IMR-90 (cell line): Measurements from ENCODE around the gene PTX4. TPM values are rescaled to one million over a fixed set of nuclear protein-coding genes. Genes with fewer than 3 reads are reported as not detected.

Experiments
- ATAC-seq: fragments of 200-7000 bp; cut with Tn5 transposase; 2 replicates; pipeline ENCODE4 v1.9.1; 2020; ENCODE audit warnings: low read depth, mild to moderate bottlenecking, moderate library complexity
- BruUV-seq: library from RNA; stranded (reverse); fragments of 400-500 nt; replicated peaks from 2 replicates; lab custom pipeline; 2021; lab: Mats Ljungman, UMichigan
- CTCF ChIA-PET: fragments of 300-600 bp; formaldehyde crosslinking; extraction: SDS; loops from one replicate; lab custom pipeline; 2021; ENCODE audit warnings: antibody characterized with exemption; lab: Yijun Ruan, JAX
- POLR2A ChIA-PET: fragments of 300-600 bp; sonication (Branson Sonifier 250); formaldehyde crosslinking; loops from one replicate; lab custom pipeline; 2022; ENCODE audit warnings: antibody characterized with exemption; ENCODE audit not compliant: unreplicated experiment; lab: Charles Lee
- DNase-seq: peaks from one replicate; pipeline ENCODE4 v3.0.0; 2013
- H2AFZ ChIP-seq: replicated peaks from 2 replicates; pipeline ENCODE3; 2013; ENCODE audit warnings: low read length, mild to moderate bottlenecking; ENCODE audit not compliant: poor library complexity
- H2AK5ac ChIP-seq: 2 replicates; pipeline ENCODE4 v1.6.1; 2013; ENCODE audit warnings: low read depth, low read length, inconsistent platforms
- H2AK9ac ChIP-seq: replicated peaks from 2 replicates; pipeline ENCODE3; 2013; ENCODE audit warnings: mild to moderate bottlenecking, low read depth, low read length, moderate library complexity; ENCODE audit not compliant: poor library complexity
- H2BK120ac ChIP-seq: 2 replicates; pipeline ENCODE4 v1.6.1; 2013; ENCODE audit warnings: low read depth, low read length, inconsistent platforms
- H2BK15ac ChIP-seq: 3 replicates; pipeline ENCODE4 v1.6.1; 2013; ENCODE audit warnings: low read depth, low read length, inconsistent platforms
- H2BK20ac ChIP-seq: 2 replicates; pipeline ENCODE4 v1.6.1; 2013; ENCODE audit warnings: low read depth, mild to moderate bottlenecking, inconsistent platforms, low read length, moderate library complexity
- H2BK5ac ChIP-seq: 2 replicates; pipeline ENCODE4 v1.6.1; 2013; ENCODE audit warnings: mild to moderate bottlenecking, low read depth, low read length, inconsistent platforms; ENCODE audit not compliant: poor library complexity, severe bottlenecking
- H3K14ac ChIP-seq: replicated peaks from 2 replicates; pipeline ENCODE4 v1.6.1; 2013; ENCODE audit warnings: low read depth, low read length, inconsistent platforms
- H3K18ac ChIP-seq: 2 replicates; pipeline ENCODE4 v1.6.1; 2013; ENCODE audit warnings: low read depth, low read length, control low read depth
- H3K23ac ChIP-seq: 2 replicates; pipeline ENCODE4 v1.6.1; 2013; ENCODE audit warnings: low read depth, low read length, inconsistent platforms
- H3K27ac ChIP-seq: 2 replicates; pipeline ENCODE4 v1.5.1; 2013; ENCODE audit warnings: mild to moderate bottlenecking, control low read depth, low read length; ENCODE audit not compliant: insufficient read depth
- H3K27me3 ChIP-seq: 2 replicates; pipeline ENCODE4 v1.6.1; 2013; ENCODE audit warnings: low read length; ENCODE audit not compliant: control insufficient read depth, insufficient read depth
- H3K36me3 ChIP-seq: 2 replicates; pipeline ENCODE4 v1.6.1; 2013; ENCODE audit warnings: low read length, mixed read lengths; ENCODE audit not compliant: control insufficient read depth, insufficient read depth
- H3K4ac ChIP-seq: 2 replicates; pipeline ENCODE4 v1.6.1; 2013; ENCODE audit warnings: low read depth, low read length, inconsistent platforms
- H3K4me1 ChIP-seq: 2 replicates; pipeline ENCODE4 v1.6.1; 2013; ENCODE audit warnings: low read length, mixed read lengths; ENCODE audit not compliant: control insufficient read depth, insufficient read depth
- H3K4me2 ChIP-seq: 2 replicates; pipeline ENCODE4 v1.6.1; 2013; ENCODE audit warnings: low read depth, mild to moderate bottlenecking, control low read depth, low read length, moderate library complexity
- H3K4me3 ChIP-seq: 2 replicates; pipeline ENCODE4 v1.5.1; 2013; ENCODE audit warnings: low read depth, mild to moderate bottlenecking, control low read depth, low read length, moderate library complexity; ENCODE audit not compliant: insufficient read depth
- H3K56ac ChIP-seq: 2 replicates; pipeline ENCODE4 v1.6.1; 2013; ENCODE audit warnings: low read length, inconsistent platforms; ENCODE audit not compliant: insufficient read depth; ENCODE audit errors: extremely low read depth
- H3K79me1 ChIP-seq, 2 experiments: 2 replicates each; pipeline ENCODE4 v1.6.1; 2013; ENCODE audit warnings: low read length in 2 of 2, inconsistent platforms in 1 of 2, low read depth in 1 of 2
- H3K9ac ChIP-seq: 2 replicates; pipeline ENCODE4 v1.6.1; 2013; ENCODE audit warnings: low read depth, low read length, control low read depth
- H3K9me1 ChIP-seq: 2 replicates; pipeline ENCODE4 v1.6.1; 2013; ENCODE audit warnings: low read length, inconsistent platforms; ENCODE audit not compliant: insufficient read depth
- H3K9me3 ChIP-seq: 2 replicates; pipeline ENCODE4 v1.6.1; 2013; ENCODE audit warnings: low read length; ENCODE audit not compliant: control insufficient read depth, insufficient read depth
- H4K20me1 ChIP-seq: 2 replicates; pipeline ENCODE4 v1.6.1; 2013; ENCODE audit warnings: low read length, inconsistent platforms; ENCODE audit not compliant: insufficient read depth
- H4K5ac ChIP-seq: 2 replicates; pipeline ENCODE4 v1.6.1; 2013; ENCODE audit warnings: mild to moderate bottlenecking, low read depth, low read length, control low read depth
- H4K8ac ChIP-seq, 2 experiments: 2 replicates each; pipeline ENCODE4 v1.6.1; 2013; ENCODE audit warnings: low read depth in 2 of 2, low read length in 2 of 2, control low read depth in 1 of 2, inconsistent platforms in 1 of 2
- H4K91ac ChIP-seq: 2 replicates; pipeline ENCODE4 v1.6.1; 2013; ENCODE audit warnings: low read depth, low read length, inconsistent platforms; ENCODE audit not compliant: insufficient read depth
- BHLHE40 ChIP-seq: fragments of 150-350 bp; IDR thresholded peaks from 2 replicates; pipeline ENCODE4 v1.6.1; 2016; ENCODE audit warnings: mild to moderate bottlenecking, low read depth, low read length
- CEBPB ChIP-seq: IDR thresholded peaks from 2 replicates; pipeline ENCODE4 v1.6.1; 2012; ENCODE audit warnings: low read depth, low read length, improper control_type of control experiment
- CHD1 ChIP-seq: IDR thresholded peaks from 2 replicates; pipeline ENCODE4 v1.6.1; 2012; ENCODE audit warnings: low read depth, low read length, improper control_type of control experiment
- FOS ChIP-seq: fragments of 150-350 bp; IDR thresholded peaks from 2 replicates; pipeline ENCODE4 v1.6.1; 2016; ENCODE audit warnings: low read depth, low read length
- MAFK ChIP-seq: IDR thresholded peaks from 2 replicates; pipeline ENCODE4 v1.6.1; 2012; ENCODE audit warnings: low read depth, low read length, improper control_type of control experiment
- MAZ ChIP-seq: IDR thresholded peaks from 2 replicates; pipeline ENCODE4 v1.6.1; 2012; ENCODE audit warnings: low read depth, mild to moderate bottlenecking, low read length, improper control_type of control experiment, moderate library complexity, borderline replicate concordance
- MXI1 ChIP-seq: IDR thresholded peaks from 2 replicates; pipeline ENCODE4 v1.6.1; 2012; ENCODE audit warnings: low read depth, mild to moderate bottlenecking, low read length, moderate library complexity, borderline replicate concordance
- NFE2L2 ChIP-seq: fragments of 150-350 bp; IDR thresholded peaks from 2 replicates; pipeline ENCODE4 v1.6.1; 2016; ENCODE audit warnings: low read depth, mild to moderate bottlenecking, low read length
- POLR2A ChIP-seq: IDR thresholded peaks from 2 replicates; pipeline ENCODE4 v1.6.1; 2012; ENCODE audit warnings: mild to moderate bottlenecking, low read depth, low read length
- RAD21 ChIP-seq: IDR thresholded peaks from 2 replicates; pipeline ENCODE4 v1.6.1; 2012; ENCODE audit warnings: low read length, improper control_type of control experiment
- RCOR1 ChIP-seq: IDR thresholded peaks from 2 replicates; pipeline ENCODE4 v1.6.1; 2012; ENCODE audit warnings: mild to moderate bottlenecking, low read length, improper control_type of control experiment; ENCODE audit not compliant: insufficient replicate concordance
- RFX5 ChIP-seq: IDR thresholded peaks from 2 replicates; pipeline ENCODE4 v1.8.0; 2012; ENCODE audit warnings: low read depth, mild to moderate bottlenecking, low read length, moderate library complexity
- SMC3 ChIP-seq: fragments of 150-350 bp; IDR thresholded peaks from 2 replicates; pipeline ENCODE4 v1.6.1; 2016; ENCODE audit warnings: low read depth, mild to moderate bottlenecking, antibody characterized with exemption, low read length, moderate library complexity
- WGBS, 2 experiments: methylation state at CpG; one replicate each; pipeline versions ENCODE4 v1.1.5 to v1.1.7; 2013; ENCODE audit warnings: missing lambda C conversion rate in 2 of 2; ENCODE audit not compliant: insufficient read length in 1 of 2; ENCODE audit errors: extremely low coverage in 2 of 2; 5-methylcytosine and 5-hydroxymethylcytosine counted together
- dilution Hi-C: fragments of 300-500 bp; cut with HindIII; formaldehyde crosslinking; loops from one replicate; pipeline ENCODE4 v1.14.3; 2018; ENCODE audit warnings: low sequenced_read_pairs; ENCODE audit not compliant: unreplicated experiment
- in situ Hi-C: fragments of 300-500 bp; cut with MboI; formaldehyde crosslinking; loops from 3 replicates; pipeline ENCODE4 v1.14.3; 2019; ENCODE audit warnings: low sequenced_read_pairs, inconsistent platforms, mixed read lengths
- intact Hi-C: fragments of 100-400 bp; cut with micrococcal nuclease; formaldehyde crosslinking; loops from 2 replicates; pipeline ENCODE4 v1.10.0; 2022
- polyA plus RNA-seq, 3 experiments: library from polyadenylated mRNA; depleted of rRNA; stranded (reverse); fragments of >200 nt; gene quantifications; 2 replicates each; pipeline ENCODE4 v1.2.3, GENCODE V29; 2012; ENCODE audit warnings: low replicate concordance in 1 of 3
- total RNA-seq: library from RNA; depleted of rRNA; stranded (reverse); fragments of >200 nt; gene quantifications from 2 replicates; pipeline ENCODE4 v1.2.3, GENCODE V29; 2012
- TF ChIP-seq, protein P1 (sequence below): fragments of 150-350 bp; IDR thresholded peaks from 2 replicates; pipeline ENCODE4 v1.6.1; 2016; ENCODE audit warnings: low read depth, mild to moderate bottlenecking, low read length, moderate library complexity, borderline replicate concordance
- TF ChIP-seq, protein P2 (sequence below): conservative IDR thresholded peaks from 2 replicates; pipeline ENCODE4 v1.5.1; 2012; ENCODE audit warnings: mild to moderate bottlenecking, low read depth, low read length, improper control_type of control experiment
- TF ChIP-seq, protein P3 (sequence below): fragments of 150-350 bp; IDR thresholded peaks from 2 replicates; pipeline ENCODE4 v1.6.1; 2017; ENCODE audit warnings: mild to moderate bottlenecking, antibody characterized with exemption, low read length, low read depth

PTX4 gene
- total and polyA plus RNA-seq, 2 of the 4 experiments (the other 2 are of a cell fraction), result 0.07 TPM; not detected in 1

DNA sequence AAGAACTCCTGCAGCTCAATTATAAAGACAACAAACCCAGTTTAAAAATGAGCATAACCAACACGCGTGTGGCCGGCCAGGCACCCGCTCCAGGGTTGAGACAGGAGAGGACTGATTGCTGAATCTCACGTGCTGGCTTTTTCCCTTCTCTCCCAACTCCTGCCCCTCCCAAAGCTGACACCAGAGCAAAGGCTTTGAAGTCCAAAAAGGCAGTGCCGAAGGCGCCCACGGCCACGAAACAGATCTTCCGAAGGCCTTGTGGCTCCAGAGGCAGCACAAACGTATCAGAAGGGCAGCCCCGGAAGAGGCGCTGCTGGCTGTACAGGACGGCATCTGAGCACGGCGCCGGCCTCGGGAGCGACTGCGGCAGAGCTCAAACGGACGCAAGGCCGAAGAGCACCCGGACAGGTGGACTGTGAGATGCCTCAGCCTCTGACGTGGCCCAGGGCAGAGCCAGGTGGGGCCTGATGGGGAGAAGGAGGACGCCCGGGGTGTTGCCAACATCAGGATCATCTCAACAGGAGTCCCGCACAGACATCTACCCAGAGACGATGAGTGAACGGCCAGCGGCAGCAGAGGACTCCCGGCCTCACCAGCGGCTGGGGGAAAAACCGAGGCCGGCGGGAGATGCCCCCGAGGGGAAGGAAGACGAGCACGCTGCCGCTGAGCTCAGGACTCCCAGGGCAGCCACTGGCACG lies 24.4 kb downstream of the PTX4 start:
- intact Hi-C loops (no loop called here), in situ Hi-C loops (no loop called here), dilution Hi-C loops (no loop called here)
- Histone ChIP-seq H2AK9ac (no peak overlapping the region), H4K20me1 (peaks cover 22% of the 10 kb centered on the region), H3K36me3 (peaks cover 29% of the 10 kb centered on the region), H3K9me3 (no peaks in the 10 kb centered on the region), H2BK20ac (no peak overlapping the region), H3K23ac (no peak overlapping the region), H3K4me1 (no peaks in the 10 kb centered on the region), H3K79me1 (peaks cover 9 to 32% of the 10 kb centered on the region in 2 experiments; a peak in 3 of 4 replicates), H3K9ac (no peak overlapping the region), H3K56ac (no peak overlapping the region), H3K18ac (no peak overlapping the region), H3K4me3 (no peak overlapping the region), H3K4ac (no peak overlapping the region), H2BK120ac (no peak overlapping the region), H2BK5ac (no peak overlapping the region), H2AFZ (no peak overlapping the region), H3K27ac (no peak overlapping the region), H3K14ac (no peak overlapping the region), H4K8ac (no peak overlapping the region), H2AK5ac (no peak overlapping the region; the same call in 1 of the 2 replicates), H2BK15ac (no peak overlapping the region), H3K9me1 (peaks cover 5% of the 10 kb centered on the region; the same call in 1 of the 2 replicates), H3K27me3 (no peaks in the 10 kb centered on the region), H3K4me2 (no peak overlapping the region), H4K91ac (no peak overlapping the region), H4K5ac (no peak overlapping the region)
- DNase-seq (no peak), ATAC-seq (no peak)
- TF ChIP-seq BHLHE40 (no peak), SMC3 (no peak), POLR2A (no peak), CEBPB (no peak), MAFK (no peak), CHD1 (no peak), RAD21 (no peak), NFE2L2 (no peak), MAZ (no peak), RCOR1 (no peak), FOS (no peak), RFX5 (no peak), MXI1 (no peak)
- TF ChIP-seq, protein P1, sequence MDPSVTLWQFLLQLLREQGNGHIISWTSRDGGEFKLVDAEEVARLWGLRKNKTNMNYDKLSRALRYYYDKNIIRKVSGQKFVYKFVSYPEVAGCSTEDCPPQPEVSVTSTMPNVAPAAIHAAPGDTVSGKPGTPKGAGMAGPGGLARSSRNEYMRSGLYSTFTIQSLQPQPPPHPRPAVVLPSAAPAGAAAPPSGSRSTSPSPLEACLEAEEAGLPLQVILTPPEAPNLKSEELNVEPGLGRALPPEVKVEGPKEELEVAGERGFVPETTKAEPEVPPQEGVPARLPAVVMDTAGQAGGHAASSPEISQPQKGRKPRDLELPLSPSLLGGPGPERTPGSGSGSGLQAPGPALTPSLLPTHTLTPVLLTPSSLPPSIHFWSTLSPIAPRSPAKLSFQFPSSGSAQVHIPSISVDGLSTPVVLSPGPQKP, result no peak
- TF ChIP-seq, protein P2, sequence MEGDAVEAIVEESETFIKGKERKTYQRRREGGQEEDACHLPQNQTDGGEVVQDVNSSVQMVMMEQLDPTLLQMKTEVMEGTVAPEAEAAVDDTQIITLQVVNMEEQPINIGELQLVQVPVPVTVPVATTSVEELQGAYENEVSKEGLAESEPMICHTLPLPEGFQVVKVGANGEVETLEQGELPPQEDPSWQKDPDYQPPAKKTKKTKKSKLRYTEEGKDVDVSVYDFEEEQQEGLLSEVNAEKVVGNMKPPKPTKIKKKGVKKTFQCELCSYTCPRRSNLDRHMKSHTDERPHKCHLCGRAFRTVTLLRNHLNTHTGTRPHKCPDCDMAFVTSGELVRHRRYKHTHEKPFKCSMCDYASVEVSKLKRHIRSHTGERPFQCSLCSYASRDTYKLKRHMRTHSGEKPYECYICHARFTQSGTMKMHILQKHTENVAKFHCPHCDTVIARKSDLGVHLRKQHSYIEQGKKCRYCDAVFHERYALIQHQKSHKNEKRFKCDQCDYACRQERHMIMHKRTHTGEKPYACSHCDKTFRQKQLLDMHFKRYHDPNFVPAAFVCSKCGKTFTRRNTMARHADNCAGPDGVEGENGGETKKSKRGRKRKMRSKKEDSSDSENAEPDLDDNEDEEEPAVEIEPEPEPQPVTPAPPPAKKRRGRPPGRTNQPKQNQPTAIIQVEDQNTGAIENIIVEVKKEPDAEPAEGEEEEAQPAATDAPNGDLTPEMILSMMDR, result no peak
- TF ChIP-seq, protein P3, sequence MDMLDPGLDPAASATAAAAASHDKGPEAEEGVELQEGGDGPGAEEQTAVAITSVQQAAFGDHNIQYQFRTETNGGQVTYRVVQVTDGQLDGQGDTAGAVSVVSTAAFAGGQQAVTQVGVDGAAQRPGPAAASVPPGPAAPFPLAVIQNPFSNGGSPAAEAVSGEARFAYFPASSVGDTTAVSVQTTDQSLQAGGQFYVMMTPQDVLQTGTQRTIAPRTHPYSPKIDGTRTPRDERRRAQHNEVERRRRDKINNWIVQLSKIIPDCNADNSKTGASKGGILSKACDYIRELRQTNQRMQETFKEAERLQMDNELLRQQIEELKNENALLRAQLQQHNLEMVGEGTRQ, result no peak
- ChIA-PET POLR2A (no interaction called here), CTCF (no interaction called here)
- 96% methylated on average over 27 of the region's 41 CpGs; no CpG with 5 or more reads in 1 of the 2 experiments for WGBS, 2 experiments
- no TSS peak for BruUV-seq
